ENCODE measurements around the gene SOWAHA.

GRCh38 chr5:132787076-132787475 is 26.0 kb upstream of the SOWAHA start:
- TF ChIP-seq ELF1 (IDR thresholded peaks at IDR 0.05; ENCODE audit: borderline replicate concordance, low read depth) = no peak
- TF ChIP-seq ZNF274 (IDR thresholded peaks at IDR 0.05; ENCODE audit: low read depth, low read length) = no peak
- no peak for TF ChIP-seq POLR2A (IDR thresholded peaks at IDR 0.05; ENCODE audit: borderline replicate concordance, extremely low read depth, insufficient read depth, insufficient read length)
- TF ChIP-seq POLR2AphosphoS5 (IDR thresholded peaks at IDR 0.05; ENCODE audit: low read depth, low read length) = no peak
- TF ChIP-seq YY1 (IDR thresholded peaks at IDR 0.05; ENCODE audit: extremely low read depth, insufficient replicate concordance, low read depth, low read length) = no peak
- TF ChIP-seq, protein P1, sequence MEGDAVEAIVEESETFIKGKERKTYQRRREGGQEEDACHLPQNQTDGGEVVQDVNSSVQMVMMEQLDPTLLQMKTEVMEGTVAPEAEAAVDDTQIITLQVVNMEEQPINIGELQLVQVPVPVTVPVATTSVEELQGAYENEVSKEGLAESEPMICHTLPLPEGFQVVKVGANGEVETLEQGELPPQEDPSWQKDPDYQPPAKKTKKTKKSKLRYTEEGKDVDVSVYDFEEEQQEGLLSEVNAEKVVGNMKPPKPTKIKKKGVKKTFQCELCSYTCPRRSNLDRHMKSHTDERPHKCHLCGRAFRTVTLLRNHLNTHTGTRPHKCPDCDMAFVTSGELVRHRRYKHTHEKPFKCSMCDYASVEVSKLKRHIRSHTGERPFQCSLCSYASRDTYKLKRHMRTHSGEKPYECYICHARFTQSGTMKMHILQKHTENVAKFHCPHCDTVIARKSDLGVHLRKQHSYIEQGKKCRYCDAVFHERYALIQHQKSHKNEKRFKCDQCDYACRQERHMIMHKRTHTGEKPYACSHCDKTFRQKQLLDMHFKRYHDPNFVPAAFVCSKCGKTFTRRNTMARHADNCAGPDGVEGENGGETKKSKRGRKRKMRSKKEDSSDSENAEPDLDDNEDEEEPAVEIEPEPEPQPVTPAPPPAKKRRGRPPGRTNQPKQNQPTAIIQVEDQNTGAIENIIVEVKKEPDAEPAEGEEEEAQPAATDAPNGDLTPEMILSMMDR (IDR thresholded peaks at IDR 0.05 in 2 of 3, conservative IDR thresholded peaks at IDR 0.05 in 1 of 3; ENCODE audit: borderline replicate concordance in 1 of 3, insufficient read depth in 1 of 3, low read depth in 2 of 3, low read length in 2 of 3) = no peak
- TF ChIP-seq, protein P2, sequence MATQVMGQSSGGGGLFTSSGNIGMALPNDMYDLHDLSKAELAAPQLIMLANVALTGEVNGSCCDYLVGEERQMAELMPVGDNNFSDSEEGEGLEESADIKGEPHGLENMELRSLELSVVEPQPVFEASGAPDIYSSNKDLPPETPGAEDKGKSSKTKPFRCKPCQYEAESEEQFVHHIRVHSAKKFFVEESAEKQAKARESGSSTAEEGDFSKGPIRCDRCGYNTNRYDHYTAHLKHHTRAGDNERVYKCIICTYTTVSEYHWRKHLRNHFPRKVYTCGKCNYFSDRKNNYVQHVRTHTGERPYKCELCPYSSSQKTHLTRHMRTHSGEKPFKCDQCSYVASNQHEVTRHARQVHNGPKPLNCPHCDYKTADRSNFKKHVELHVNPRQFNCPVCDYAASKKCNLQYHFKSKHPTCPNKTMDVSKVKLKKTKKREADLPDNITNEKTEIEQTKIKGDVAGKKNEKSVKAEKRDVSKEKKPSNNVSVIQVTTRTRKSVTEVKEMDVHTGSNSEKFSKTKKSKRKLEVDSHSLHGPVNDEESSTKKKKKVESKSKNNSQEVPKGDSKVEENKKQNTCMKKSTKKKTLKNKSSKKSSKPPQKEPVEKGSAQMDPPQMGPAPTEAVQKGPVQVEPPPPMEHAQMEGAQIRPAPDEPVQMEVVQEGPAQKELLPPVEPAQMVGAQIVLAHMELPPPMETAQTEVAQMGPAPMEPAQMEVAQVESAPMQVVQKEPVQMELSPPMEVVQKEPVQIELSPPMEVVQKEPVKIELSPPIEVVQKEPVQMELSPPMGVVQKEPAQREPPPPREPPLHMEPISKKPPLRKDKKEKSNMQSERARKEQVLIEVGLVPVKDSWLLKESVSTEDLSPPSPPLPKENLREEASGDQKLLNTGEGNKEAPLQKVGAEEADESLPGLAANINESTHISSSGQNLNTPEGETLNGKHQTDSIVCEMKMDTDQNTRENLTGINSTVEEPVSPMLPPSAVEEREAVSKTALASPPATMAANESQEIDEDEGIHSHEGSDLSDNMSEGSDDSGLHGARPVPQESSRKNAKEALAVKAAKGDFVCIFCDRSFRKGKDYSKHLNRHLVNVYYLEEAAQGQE (IDR thresholded peaks at IDR 0.05; ENCODE audit: low read depth) = no peak

All from HCT116 (cell line).